SH-SY5Y (cell line): ENCODE measurements around the gene SGCD.

Source experiments
- GATA2 ChIP-seq: IDR thresholded peaks from 2 replicates; pipeline ENCODE4 v1.6.1; 2011; ENCODE audit warnings: mild to moderate bottlenecking, low read depth, low read length
- GATA3 ChIP-seq: IDR thresholded peaks from 2 replicates; pipeline ENCODE4 v1.6.1; 2011; ENCODE audit warnings: low read depth, mild to moderate bottlenecking, low read length, moderate library complexity

DNA sequence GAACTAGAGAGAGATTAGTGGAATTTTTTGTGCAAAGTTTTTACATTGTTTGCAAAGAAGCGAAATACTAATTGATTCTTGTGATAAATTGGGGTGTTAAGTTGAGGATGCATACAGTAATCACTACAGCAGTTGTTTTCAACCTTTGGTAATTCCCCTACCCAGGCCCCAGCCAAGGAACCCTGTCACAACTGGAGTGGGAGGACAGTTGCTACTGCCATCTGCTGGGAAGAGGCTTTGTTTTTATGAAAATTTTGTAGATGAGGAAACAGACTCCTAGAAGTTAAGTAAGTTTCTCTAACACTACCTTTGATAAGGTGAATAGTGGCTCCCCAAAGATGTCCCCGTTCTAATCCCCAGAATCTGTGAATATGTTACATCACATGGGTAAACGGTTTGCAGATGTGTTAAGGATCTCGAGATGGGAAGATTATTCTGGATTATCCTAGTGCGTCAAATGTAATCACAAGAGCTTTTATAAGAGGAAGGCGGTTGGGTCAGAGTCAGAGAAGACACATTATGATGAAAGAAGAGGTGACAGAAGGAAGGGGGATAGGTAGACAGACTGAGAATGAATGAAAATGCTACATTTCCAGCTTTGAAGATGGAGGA lies 489.1 kb downstream of the SGCD start:
- TF ChIP-seq GATA2 (no peak), GATA3 (no peak)
